ENCODE measurements around the gene TASP1.
"Not testable (repeated sequence)": the region's sequence is repeated elsewhere in the genome, so short reads cannot be mapped to it uniquely, and the experiment has no call there.

TASP1 gene

DNA sequence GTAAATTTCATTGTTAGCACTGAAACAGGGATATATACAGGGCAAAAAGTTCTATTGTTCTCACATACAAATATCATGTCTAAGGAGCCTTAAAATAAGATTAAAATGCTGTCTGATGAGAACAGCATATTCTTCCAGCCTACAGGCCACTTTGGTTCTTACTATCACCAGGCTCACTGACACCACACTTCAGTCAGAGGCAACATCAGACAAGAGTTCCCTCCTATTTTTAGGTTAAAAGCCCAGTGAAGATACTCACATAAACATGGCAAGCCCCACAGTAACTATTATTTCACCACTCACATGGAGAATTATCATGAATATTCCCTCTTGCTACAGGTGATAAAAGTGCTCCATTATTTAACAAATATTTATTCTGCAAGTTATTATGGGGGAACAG, 241.9 kb downstream of the TASP1 start:
- DNase-seq (ENCODE audit: low spot score), result no peak

DNA sequence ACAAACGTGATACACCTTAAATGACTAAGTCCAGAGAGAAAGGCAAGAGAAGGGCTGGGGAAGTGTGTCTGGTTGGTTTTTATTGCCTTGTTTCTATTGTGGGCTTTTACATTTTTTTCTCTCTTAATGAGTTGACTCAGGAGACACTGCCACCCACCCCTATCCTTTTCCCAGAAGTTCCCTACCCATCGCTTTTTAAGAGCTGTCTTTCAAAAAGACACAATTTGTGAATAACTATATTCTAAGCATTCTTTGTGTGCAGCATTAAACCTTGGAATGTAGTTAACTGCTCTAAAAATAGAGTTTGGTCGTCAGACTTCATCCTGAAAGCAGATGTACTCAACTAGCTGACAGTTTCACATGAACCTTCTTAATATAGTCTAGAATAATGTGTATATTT, 242.7 kb downstream of the TASP1 start:
- DNase-seq (ENCODE audit: low spot score), result no peak

DNA sequence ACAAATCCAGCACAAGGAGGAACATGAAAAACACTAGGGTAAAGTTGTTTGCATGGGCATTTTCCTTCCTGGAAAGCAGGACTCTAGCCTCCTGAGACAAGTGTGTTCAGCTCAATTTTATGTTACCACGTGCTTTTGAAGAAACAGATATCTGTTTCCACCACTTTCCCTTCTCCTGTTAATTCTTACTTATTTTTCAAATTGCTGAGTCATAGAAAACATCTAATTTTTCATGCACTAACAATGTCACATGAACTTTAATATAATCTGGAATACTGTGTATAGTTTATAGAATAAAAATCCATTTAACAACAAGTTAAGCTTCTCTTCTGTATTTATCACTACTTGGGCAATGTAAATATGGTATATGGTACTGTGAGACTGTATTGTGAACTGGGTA, 243.5 kb downstream of the TASP1 start:
- DNase-seq (ENCODE audit: low spot score), result no peak

DNA sequence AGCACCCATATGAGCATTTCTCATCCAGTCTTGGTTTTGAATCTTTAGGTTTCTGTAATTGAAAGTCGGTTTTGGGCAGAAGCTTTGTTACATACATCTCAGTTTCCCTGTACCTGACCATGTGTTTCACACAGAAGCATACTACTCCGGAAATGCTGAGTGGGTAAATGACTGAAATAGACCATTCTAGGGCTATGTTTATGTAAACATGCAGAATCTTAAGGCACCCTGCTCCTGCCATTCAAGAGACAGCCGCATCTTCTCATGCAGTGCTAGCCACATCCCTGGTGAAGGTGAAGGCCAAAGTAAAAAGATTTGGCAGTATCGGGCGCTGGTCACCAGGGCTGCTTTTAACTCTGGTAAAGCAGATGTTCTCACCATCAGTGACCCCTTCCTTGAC, 246.3 kb downstream of the TASP1 start:
- DNase-seq (ENCODE audit: low spot score), result no peak

DNA sequence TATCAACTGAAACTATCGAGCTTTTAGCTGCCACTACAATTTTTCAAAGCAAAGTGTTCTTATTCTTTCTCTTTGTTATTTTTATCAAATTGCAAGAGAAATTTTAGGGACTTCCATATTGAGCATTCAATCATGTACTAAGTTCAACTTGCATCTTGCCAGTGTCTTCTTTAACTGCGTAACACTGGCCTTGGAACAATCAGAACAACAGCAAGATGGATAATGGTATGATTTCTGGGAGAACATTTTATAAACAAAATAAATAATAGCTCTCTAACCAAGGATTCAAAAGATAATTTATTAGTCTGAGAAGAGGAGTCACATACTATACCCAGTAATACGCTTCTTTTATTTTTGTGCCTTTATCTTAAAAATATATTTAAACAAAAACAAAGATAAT, 249.6 kb downstream of the TASP1 start:
- no peak for DNase-seq (ENCODE audit: low spot score)

DNA sequence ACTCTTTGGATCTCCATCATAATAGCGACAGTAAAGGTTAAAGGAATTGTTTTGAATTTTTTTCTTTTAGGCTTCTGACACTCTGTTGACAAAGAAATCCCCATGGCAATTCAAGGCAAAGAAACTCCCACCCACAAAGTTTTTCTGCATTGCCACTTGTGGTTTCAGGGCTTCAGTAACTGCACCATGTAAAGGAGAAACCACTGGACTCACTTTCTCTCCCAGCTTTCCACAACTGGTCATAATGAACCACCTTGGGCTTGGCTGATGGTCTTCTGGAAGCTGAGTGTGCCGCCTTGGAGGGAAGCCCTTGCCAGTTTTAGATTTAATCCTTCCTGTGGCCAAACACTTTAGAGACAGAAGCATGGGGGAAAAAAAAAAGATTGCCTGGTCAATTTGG, 254.6 kb downstream of the TASP1 start:
- DNase-seq (ENCODE audit: low spot score), result no peak

DNA sequence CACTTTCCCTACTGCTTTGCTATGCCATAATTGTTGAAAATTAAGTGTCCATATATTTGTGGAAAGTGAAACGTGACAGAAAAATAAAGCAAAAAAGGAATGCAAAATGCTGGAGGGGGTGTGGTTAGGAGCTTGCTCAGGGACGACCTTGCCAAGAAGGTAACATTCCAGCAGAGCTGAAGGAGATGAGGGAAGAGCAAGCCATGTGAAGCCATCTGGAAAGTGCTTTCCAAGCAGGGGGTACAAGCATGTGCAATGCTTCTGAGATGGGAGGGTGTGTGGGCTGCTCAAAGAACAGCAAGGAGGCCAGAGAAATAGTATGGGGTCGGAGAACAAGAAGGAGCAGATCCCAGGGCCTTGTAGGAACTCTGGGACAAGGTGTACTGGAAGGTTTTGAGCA, 255.9 kb downstream of the TASP1 start:
- DNase-seq (ENCODE audit: low spot score), result no peak

DNA sequence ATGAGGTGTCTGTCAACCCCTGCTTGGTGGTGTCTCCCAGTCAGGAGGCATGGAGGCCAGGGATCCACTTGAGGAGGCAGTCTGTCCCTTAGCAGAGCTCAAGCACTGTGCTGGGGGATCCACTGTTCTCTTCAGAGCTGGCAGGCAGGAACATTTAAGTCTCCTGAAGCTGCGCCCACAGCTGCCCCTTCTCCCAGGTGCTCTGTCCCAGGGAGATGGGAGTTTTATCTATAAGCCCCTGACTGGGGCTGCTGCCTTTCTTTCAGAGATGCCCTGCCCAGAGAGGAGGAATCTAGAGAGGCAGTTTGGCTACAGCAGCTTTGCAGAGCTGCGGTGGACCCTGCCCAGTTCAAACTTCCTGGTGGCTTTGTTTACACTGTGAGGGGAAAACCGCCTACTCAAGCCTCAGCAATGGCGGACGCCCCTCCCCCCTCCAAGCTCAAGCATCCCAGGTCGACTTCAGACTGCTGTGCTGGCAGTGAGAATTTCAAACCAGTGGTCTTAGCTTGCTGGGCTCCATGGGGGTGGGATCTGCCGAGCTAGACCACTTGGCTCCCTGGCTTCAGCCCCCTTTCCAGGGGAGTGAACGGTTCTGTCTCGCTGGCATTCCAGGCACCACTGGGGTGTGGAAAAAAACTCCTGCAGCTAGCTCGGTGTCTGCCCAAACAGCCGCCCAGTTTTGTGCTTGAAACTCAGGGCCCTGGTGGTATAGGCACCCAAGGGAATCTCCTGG, 258.1 kb downstream of the TASP1 start:
- DNase-seq (ENCODE audit: low spot score), result not testable (repeated sequence)

DNA sequence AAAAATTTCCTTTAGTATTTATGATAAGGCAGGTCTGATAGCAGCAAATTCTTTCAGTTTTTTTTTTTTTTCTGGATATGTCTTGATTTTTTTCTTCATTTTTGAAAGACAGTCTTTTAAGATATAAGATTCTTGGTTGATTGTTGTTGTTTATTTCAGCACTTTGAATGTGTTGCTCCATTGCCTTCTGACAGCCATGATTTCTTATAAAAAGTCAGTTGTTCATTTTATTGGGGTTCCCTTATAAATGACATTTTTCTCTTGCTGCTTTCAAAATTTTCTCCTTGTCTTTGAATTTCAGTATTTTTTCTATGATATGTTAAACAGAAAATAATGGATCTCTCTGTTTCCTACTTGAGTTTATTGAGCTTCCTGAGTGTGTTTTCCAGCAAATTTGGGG, 265.3 kb downstream of the TASP1 start:
- no peak for DNase-seq (ENCODE audit: low spot score)

DNA sequence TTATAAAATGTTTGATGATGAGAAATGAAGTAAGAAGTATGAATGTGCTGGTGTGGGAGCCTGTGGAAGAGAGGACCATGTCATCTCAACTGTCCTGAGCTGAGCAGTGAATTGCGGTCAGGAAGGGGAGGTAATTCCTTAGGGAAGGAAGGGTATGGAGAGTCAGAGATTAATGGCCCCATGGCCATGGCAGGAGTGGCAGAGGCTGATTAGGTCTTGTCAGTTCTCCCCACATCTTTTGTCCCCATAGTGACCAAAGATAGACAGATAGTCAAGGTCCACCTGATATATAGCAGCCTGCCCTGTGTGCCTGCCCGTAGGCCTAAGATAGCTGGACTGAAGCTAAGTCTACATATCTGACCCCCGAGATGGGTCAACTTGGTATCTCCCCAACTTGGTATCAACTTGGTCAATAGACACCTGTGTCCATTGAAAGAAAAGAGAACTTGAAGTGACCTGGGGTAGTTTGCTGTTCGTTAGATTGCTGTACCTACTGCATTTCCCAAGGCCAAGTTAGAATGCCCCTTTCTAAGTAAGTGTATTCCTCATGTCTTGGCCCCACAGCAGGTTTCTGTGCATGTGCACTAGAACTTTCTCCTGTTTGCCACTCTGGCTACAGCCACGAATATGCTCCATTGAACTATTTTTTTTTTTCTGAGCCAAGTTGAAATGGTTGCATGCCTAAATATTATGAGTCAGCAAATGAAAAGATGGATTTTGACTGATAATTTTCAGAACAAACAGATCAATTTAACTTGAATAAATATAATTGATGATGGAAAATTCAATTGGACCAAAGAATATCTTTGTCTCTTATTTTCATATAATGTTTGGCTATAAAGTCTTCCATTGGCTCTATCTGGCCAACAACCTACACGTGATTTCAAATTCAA, 274.2 kb downstream of the TASP1 start:
- no peak for DNase-seq (ENCODE audit: low spot score)

DNA sequence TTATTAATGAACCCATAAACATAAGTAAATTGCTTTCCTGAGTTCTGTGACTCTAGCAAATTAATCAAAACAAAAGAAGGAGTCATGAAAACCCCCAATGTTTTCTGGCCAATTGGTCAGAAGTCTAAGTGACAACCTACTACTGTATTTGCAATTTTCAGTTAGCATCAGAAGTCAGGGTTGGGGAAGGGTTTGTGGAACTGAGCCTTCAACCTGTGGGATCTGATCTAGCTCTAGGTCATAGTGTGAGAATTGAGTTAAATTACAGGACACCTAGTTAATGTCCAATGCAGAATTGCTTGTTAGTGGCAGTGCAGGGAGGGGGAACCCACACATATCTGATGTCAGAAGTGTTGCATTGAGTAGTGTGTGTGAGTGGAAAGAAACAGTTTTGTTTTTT, 275.3 kb downstream of the TASP1 start:
- no peak for DNase-seq (ENCODE audit: low spot score)

DNA sequence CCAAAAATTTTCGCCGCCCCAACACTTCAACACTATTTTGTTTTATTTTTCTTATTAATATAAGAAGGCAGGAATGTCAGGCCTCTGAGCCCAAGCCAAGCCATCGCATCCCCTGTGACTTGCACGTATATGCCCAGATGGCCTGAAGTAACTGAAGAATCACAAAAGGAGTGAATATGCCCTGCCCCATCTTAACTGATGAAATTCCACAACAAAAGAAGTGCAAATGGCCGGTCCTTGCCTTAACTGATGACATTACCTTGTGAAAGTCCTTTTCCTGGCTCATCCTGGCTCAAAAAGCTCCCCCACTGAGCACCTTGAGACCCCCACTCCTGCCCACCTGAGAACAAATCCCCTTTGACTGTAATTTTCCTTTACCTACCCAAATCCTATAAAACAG, 276.6 kb downstream of the TASP1 start:
- DNase-seq (ENCODE audit: low spot score), result not testable (repeated sequence)

DNA sequence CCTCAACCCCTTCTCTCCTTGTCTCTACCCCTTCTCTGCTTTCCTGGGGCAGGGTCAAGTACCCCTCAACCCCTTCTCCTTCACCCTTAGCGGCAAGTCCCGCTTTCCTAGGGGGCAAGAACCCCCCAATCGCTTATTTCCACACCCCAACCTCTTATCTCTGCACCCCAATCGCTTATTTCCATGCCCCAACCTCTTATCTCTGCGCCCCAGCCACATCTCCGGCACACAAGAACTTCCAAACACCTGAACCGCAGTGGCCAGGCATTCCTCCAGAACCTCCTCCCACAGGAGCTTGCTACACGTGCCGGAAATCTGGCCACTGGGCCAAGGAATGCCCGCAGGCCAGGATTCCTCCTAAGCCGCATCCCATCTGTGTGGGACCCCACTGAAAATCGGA, 279.8 kb downstream of the TASP1 start:
- DNase-seq (ENCODE audit: low spot score), result not testable (repeated sequence)

DNA sequence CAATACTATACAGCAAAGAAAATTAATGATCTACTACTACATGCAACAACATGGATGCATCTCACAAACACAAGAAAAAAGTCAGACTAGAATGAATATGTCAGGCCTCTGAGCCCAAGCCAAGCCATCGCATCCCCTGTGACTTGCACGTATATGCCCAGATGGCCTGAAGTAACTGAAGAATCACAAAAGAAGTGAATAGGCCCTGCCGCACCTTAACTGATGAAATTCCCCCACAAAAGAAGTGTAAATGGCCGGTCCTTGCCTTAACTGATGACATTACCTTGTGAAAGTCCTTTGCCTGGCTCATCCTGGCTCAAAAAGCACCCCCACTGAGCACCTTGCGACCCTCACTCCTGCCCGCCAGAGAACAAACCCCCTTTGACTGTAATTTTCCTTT, 280.9 kb downstream of the TASP1 start:
- not testable (repeated sequence) for DNase-seq (ENCODE audit: low spot score)

DNA sequence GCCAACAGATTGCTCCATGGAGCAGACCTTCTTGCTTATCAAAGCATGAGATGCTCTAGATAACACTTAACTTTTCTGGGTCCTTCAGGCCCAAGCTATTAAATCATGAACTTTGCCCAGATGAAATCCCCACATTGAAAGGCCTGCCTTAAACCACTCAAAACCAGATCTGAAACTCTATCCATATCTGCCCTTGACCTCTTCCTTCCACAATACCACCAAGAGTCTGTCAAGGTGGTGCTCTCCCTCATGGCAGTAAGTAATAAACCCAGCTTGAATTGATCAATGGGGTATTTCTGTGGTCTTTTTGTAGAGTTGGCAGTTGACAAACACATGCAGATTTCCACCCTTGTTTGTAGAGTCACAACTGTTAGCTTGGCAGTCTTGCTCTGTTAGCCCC, 282.1 kb downstream of the TASP1 start:
- no peak for DNase-seq (ENCODE audit: low spot score)

DNA sequence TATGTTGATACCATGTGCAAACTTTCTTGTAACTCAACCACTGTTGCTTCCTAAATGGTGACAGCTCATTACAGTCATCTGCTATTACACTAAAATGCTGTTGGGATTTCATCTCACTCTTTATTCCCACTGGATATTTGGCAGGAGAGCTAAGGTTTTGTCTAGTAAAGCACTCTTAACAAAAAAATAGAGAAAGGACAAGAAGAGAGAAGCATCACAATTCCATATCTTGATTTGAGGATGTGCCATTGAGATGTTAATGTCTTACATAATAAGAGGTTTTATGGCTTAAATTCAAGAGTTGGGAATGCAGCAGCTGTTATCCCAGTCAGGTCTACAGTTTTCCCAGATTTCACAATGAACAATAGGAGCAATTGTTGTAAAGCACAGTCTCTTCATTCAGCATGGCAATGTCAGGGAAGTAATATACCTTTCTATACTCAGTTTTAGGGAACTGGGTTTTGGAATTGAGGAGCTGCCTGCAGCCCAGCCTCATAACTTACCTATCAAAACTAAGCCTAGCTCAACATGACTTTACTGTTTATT, 282.7 kb downstream of the TASP1 start:
- DNase-seq (ENCODE audit: low spot score), result no peak

DNA sequence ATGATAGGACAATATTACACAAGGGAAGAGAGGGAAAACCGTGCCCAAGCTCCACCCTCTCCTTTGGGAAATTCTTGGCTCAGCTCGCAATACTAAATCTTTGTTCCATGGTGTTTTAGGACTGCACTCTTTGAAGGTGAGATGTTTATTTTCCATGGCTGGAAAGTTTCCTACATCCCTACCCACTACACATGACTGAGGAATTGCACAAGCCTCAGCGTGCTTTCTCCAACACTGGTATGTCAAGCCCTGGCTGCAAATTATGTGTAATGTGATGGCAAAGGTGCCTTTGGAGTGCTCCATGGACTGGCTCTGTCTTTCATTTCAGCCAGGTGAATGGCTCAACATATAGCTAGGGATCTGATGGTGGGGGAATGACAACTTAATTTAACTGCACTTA, 283.3 kb downstream of the TASP1 start:
- DNase-seq (ENCODE audit: low spot score), result no peak

DNA sequence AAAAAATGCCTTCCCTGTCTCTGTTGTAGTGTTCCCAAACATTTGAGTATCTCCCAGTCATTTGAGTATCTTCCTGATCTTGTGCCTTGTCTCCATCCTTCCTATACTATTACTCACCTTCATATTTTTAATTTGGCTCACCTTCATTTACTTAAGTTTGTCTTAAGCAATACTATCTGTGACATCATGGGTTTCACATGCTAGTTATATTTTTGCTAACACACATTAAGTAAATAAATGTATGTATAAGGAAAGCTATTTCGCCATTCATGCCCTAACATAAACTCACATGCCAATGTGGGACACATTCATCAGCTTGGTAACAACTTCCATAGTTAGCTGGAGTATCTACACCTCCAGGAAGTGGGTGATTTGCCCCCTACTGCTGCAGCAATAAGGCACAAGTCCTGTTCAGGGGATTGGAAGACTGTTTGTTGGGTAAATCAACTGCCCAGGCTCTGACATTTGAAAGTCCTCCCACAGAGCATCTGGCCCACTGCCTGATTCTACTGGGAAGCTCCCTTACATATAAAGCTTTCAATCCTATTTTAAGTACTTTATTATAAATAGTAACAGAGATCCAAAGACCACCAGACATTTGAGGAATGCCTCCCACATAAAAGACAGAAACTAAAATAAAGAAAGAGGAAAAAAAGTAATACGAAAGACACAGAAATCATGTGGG, 285.3 kb downstream of the TASP1 start:
- DNase-seq (ENCODE audit: low spot score), result no peak

DNA sequence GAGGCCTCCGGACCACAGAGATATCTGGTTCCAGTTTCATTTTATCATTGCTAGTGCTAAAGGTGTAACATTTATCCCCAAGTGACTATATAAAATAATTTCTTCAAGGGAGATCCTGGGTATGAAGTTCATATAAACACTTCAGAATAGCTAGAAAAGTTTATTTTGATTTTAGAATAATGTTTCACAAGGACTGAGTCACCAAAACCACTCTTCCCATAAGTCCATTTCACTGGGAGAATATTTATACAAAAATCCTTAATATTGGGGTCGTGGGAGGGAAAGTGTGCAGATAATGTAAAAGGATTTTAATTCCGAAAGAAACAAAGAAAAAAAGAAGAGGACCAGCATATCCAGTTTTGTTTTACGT, 289.5 kb downstream of the TASP1 start:
- DNase-seq (ENCODE audit: low spot score), result no peak

DNA sequence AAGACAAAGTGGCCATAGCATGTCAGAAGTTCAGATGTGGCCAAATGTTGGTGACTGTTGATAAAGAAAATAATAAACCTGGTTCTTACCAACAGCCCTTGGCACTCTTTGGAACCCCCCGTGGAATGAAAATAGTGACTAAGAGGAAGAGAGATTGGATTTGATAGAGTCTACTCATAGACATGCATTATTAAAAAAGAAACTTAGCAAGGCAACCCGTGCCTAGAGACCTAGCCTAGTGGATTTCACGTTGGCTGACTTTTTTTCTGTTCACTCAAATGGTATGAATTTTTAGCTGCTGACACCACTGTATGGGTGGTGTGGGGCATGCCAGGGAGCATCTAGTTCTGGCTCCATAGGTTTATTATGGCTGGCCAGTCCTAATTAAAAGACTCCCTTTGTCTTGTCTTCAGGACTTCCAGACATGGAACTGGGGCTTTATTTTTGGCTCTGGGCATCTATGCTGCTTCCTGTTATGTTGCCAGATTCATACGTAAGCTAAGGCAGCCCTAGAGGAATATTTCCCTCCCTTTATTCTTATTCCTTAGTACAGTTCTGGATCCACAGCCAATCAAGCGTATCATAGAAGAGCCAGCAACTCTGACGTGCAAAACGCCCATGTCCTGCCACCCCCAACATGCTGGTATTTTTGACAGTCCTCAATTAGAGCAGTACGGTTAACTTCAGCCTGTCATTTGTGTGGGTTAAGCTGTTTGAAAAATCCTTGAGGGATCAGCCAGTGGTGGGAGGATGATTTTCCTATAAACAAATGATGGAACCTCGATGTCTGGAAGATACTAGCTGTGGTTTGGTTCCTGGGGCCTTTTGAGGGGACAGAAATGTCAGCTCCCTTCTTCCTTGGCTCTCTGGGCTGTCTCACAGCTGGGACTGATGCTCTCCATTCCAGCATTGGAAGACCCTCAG, 290.2 kb downstream of the TASP1 start:
- DNase-seq (ENCODE audit: low spot score), result no peak

DNA sequence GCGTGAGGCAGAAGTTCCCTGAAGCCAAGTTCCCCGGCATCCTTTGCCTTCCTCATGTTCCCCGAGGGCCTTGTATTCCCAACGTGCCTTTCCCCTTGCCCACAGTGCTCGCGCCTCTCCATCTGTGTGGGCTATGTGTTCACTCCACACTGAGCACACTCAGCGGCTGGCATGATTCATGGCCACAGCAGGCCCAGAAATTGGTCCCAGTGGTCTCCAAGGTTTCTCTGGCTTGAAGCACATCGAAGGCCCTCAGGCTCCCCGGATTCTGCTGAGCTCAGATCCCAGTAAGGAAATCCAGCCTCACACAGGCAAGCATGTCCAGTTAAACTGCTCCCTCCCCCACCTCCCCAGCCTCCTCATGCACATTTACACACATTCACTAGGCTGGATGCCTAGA, 294.1 kb downstream of the TASP1 start:
- no peak for DNase-seq (ENCODE audit: low spot score)

Measured in pons (tissue), 1 donor.